Nephron (organoid): ENCODE measurements around the gene ACTRT2.

Experiments
- H3K27ac Mint-ChIP-seq, 3 experiments: 2 replicates each; pipeline ENCODE4 v1.8.0; 2020; ENCODE audit warnings: mixed read lengths in 3 of 3, mild to moderate bottlenecking in 2 of 3, moderate library complexity in 1 of 3
- H3K27me3 Mint-ChIP-seq: 2 replicates; pipeline ENCODE4 v1.8.0; 2021; ENCODE audit warnings: low read depth, mild to moderate bottlenecking, moderate library complexity, mixed read lengths
- H3K36me3 Mint-ChIP-seq: 2 replicates; pipeline ENCODE4 v1.8.0; 2020; ENCODE audit warnings: low read depth, mixed read lengths
- H3K4me1 Mint-ChIP-seq: 2 replicates; pipeline ENCODE4 v1.8.0; 2020; ENCODE audit warnings: mixed read lengths
- H3K4me3 Mint-ChIP-seq, 3 experiments: 2 replicates each; pipeline ENCODE4 v1.8.0; 2020; ENCODE audit warnings: mild to moderate bottlenecking in 3 of 3, mixed read lengths in 3 of 3, moderate library complexity in 2 of 3
- H3K9me3 Mint-ChIP-seq: 2 replicates; pipeline ENCODE4 v1.8.0; 2020; ENCODE audit warnings: mixed read lengths
- CTCF ChIP-seq, 3 experiments: fragments of 200-600 bp; sonication (generic); IDR thresholded peaks; one replicate each; pipeline ENCODE4 v1.5.0; 2021; ENCODE audit warnings: antibody characterized with exemption in 3 of 3; ENCODE audit not compliant: unreplicated experiment in 3 of 3

Gene ACTRT2

DNA sequence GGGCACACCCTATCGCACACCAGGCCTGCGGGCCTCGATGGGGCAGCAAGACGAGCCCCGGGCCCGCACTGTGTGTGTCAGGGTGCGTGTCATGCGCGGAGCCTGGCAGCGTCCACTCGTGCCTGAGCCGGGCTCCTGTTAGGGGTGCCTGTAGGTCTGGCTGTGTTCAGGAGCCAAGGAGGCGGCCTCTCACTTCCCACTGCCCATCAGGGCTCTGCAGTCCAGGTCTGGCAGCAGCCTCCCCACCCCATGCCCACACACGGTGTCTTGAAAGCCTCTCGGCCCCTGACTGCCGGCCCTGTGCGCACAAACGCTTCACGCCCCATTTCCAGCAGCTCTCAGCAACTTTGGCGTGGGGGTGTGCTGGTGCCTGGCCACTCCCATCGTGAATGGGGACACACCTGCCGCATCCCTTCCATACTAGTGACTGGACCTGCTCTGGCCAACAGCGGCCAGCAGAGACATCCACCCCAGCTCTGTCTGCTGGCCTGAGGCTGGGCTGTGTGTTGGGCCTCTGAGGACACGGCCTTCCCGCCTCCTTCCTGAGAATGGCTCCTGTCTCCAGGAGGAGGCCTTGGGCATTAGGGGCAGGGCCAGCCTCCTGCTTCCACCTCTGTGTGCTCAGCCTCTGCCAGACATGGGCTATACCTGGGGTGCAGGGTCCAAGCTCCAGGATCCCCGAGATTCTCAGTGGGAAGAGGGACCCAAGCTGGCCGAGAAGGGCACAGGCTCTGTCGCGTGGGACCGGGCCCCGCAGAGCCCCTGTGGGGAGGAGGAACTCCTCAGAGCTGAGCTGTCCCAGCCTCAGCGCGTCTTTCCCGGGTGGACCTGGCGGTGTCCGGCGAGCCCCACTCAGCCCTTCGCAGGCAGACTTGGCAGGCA lies 41.8 kb upstream of the ACTRT2 start:
- no peak for TF ChIP-seq CTCF (IDR thresholded peaks at IDR 0.05; ENCODE audit: unreplicated experiment in 3 of 3)
- Mint-ChIP-seq H3K27ac (no peak overlapping the region), H3K36me3 (no peaks in the 10 kb centered on the region), H3K9me3 (no peaks in the 10 kb centered on the region), H3K4me1 (peaks cover 11% of the 10 kb centered on the region), H3K27me3 (peaks cover 29% of the 10 kb centered on the region), H3K4me3 (no peak overlapping the region)

- H3K27me3 Mint-ChIP-seq, result peaks cover 32% of the 10 kb centered on the region
- no peaks in the 10 kb centered on the region for H3K36me3 Mint-ChIP-seq
- H3K9me3 Mint-ChIP-seq, result no peaks in the 10 kb centered on the region
- H3K4me3 Mint-ChIP-seq, result no peak overlapping the region
- H3K4me1 Mint-ChIP-seq, result peaks cover 17% of the 10 kb centered on the region
- TF ChIP-seq CTCF (IDR thresholded peaks at IDR 0.05; ENCODE audit: unreplicated experiment in 3 of 3), result no peak
- no peak overlapping the region for H3K27ac Mint-ChIP-seq
Measured at GRCh38 chr1:2980073-2980791, 41.0 kb upstream of the ACTRT2 start.

GRCh38 chr1:2980849-2981248 lies 40.4 kb upstream of the ACTRT2 start:
- TF ChIP-seq CTCF (IDR thresholded peaks at IDR 0.05; ENCODE audit: unreplicated experiment in 3 of 3), result no peak
- Mint-ChIP-seq H3K4me1 (peaks cover 21% of the 10 kb centered on the region), H3K4me3 (no peak overlapping the region), H3K27ac (no peak overlapping the region), H3K27me3 (peaks cover 32% of the 10 kb centered on the region), H3K9me3 (peaks cover 3% of the 10 kb centered on the region), H3K36me3 (peaks cover 2% of the 10 kb centered on the region)

GRCh38 chr1:2981388-2981787 lies 39.9 kb upstream of the ACTRT2 start:
- H3K9me3 Mint-ChIP-seq, result peaks cover 6% of the 10 kb centered on the region
- no peak for TF ChIP-seq CTCF (IDR thresholded peaks at IDR 0.05; ENCODE audit: unreplicated experiment in 3 of 3)

GRCh38 chr1:2981981-2982614 lies 39.2 kb upstream of the ACTRT2 start:
- no peak overlapping the region for H3K4me3 Mint-ChIP-seq
- peaks cover 7% of the 10 kb centered on the region for H3K36me3 Mint-ChIP-seq
- TF ChIP-seq CTCF (IDR thresholded peaks at IDR 0.05; ENCODE audit: unreplicated experiment in 3 of 3), result no peak
- H3K9me3 Mint-ChIP-seq, result peaks cover 6% of the 10 kb centered on the region
- no peak overlapping the region for H3K27ac Mint-ChIP-seq
- H3K27me3 Mint-ChIP-seq, result peaks cover 29% of the 10 kb centered on the region
- peaks cover 25% of the 10 kb centered on the region for H3K4me1 Mint-ChIP-seq

More at GRCh38 chr1:2981388-2981787, 39.9 kb upstream of the ACTRT2 start:
- Mint-ChIP-seq H3K27ac (no peak overlapping the region), H3K27me3 (peaks cover 27% of the 10 kb centered on the region), H3K4me1 (peaks cover 24% of the 10 kb centered on the region), H3K36me3 (peaks cover 7% of the 10 kb centered on the region), H3K4me3 (no peak overlapping the region)
